GM18511 (cell line): ENCODE results near the gene TTC34.

Source experiments
- ATAC-seq: cut with Tn5 transposase; IDR thresholded peaks from one replicate; pipeline ENCODE4 v1.9.1; 2021; ENCODE audit warnings: mild to moderate bottlenecking, moderate library complexity; ENCODE audit not compliant: unreplicated experiment

TTC34 gene, protein sequence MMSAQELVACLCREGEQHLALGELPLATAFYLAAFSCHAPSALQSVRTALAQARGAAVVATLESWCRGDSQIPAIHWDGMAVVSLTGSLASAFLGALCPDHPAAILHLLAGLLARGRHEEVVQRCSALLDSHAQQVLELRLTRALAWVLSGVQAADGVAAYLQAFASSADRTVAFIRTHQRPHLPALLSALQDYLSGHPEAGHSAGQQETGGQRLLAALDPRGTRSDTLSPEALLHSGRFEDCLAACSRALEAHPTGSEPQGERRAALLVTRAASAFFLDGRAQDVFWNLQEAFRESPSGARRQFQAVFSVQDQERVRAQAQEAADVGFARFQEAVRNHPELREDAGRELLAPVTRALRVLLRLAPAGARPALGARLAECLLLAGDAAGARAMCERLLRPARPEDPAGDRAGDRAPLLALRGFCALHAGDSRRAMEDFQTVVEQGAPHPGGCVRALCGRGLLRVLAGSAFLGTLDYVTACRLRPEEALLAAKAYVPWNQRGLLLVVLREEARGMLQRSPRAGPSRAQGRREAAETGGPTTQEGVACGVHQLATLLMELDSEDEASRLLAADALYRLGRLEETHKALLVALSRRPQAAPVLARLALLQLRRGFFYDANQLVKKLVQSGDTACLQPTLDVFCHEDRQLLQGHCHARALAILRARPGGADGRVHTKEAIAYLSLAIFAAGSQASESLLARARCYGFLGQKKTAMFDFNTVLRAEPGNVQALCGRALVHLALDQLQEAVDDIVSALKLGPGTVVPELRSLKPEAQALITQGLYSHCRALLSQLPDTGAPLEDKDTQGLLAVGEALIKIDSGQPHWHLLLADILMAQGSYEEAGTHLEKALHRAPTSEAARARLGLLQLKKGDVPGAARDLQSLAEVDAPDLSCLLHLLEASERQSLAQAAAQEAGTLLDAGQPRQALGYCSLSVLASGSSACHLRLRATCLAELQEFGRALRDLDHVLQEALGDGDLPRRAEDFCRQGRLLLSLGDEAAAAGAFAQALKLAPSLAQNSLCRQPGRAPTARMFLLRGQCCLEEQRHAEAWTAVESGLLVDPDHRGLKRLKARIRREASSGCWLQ

DNA sequence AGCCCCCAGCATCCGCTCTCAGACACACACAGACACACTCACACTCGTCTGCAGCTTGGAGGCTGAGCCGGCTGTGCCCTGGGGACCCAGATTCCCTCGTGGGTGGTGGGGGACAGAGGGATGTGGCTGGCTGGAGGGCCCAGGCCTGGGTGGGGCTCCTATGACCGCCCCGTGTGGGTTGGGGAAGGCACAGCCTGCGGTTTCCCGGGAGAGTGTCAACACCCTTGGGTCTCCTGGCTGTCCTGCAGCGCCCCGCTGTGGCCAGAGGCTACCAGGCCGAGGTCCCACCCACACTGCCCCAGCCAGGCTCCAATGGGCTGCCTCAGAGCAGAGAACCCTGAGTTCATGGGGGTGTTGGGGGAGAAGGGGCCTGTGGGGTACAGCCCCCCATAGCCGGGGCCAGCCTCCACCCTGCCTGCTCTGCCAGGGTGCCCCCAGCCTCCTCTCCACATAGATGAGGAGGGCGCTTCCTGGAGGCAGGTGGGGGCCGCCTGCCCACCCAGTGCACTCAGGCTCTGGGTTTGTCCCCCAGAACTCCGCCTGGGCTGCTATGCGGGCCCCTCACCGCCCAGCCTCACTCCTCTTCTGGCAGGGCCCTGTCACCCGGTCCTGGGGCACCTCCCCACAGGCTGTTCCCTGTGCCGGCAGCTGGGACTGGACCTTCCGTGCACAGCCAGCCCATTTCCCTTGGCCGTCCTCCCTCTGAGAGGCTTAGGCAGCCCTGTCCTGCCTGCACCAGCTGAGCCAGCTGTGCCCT, at the start of gene TTC34:
TTC34 (minus strand) TSS at position 159 of the 757 bp plus-strand sequence. CDS start 866 bp downstream, outside the sequence.
- ATAC-seq = no peak

DNA sequence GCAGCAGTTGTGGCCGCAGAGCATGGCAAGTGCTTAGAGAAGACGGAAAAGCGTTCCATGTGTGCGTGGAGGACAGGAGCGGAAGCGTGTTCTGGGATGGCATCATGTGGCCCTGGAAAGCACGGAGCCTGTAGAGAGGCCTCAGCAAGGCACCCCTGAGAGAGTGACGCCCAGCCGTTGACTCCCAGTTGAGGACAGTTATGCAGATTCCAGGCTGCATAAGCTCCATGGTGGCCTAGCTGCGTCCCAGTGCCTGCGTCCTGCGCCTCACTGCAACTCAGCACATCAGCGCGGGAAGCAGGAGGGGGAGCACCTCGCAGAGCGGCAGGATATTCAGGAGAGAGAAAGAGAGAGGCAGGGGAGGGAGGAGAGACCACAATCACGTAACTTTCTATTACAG, 49.0 kb upstream of the TTC34 start:
- ATAC-seq = no peak

DNA sequence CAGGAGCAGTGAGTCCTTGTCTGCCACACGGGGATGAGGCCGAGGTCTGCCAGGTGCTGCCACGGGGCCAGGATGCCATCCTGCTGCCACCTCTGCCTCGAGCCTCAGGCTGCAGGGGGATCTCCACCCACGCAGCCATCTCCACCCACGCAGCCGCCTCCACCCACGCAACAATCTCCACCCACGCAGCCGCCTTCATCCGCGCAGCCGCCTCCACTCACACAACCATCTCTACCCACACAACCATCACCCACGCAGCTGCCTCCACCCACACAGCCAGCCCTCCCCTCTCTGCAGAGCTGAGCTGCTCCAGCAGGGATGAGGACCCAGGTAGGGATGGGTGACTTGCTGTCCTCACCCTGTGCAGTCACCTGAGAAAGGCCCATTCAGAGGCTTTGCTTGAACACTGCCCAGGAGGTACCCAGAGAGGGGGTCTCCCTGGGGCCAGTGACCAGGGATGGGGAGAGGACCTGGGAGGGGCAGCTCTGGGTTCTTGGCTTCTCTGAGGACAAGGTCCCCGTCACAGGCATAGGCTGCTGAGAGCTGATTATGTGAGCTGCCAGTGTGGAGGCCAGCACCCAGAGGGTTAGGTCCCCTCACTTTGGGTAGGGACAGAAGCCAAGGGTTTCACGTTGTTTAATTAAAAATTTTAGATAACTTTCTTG, 46.6 kb upstream of the TTC34 start:
- no peak for ATAC-seq

DNA sequence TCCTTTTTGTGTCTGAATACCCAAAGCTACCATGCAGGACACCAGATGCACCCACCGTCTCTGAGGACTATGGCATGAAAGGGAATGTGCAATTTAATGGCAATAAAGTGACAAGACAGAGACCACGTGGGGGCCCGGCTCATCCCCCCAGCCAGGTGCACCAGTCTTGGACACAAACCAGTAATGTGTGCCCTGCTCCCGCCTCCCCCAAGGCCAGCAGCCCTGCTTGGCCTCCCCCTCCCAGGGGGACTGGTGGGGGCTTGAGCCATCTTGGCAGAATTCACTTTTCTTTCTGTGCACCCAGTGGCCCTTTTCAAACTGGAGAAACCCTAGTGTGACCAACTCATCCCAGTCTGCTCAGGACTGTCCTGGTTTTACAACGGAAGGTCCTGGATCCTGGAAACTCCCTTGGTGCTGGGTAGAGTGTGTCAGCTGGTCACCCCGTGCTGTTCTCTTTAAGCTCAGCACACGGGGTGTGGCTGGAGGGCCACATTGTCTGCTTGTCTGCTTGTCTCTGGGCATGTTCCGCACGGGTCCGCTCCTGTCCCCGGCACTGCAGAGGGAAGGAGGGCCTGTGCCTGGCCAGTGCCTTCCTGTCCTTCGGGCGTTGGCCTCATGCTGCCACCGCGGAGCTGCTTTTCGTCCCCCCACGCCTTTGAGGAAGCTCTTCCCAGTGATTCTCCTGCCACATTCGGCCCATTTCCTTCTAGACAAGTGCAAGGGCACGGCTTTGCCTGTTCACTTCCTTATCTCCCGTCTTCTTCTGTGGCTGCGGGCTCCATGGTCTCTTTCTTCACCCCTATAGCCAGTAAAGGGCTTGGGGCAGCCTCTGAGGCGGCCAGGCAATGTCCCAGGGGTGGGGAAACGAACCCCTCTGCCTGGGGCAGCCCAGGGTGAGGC, 45.8 kb upstream of the TTC34 start:
- no peak for ATAC-seq

DNA sequence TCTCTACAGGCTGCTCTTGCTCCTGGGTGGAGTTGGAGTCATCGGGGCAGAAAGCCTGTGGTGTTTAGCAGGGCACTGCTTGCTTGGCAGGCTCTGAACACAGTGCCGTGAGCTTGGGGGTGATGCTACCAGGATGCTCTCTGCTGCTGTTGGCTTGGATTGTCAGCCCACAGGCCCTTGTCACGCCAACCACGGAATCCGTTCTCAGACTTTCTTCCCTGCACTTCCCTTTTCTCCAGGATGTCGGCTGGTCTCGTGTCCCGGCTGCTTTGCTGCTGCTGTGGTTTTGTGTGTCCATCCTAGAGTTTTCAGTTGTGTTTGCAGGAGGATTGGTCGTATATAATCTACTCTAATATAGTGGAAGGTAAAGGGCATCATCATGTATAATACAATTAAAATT, 44.4 kb upstream of the TTC34 start:
- no peak for ATAC-seq

DNA sequence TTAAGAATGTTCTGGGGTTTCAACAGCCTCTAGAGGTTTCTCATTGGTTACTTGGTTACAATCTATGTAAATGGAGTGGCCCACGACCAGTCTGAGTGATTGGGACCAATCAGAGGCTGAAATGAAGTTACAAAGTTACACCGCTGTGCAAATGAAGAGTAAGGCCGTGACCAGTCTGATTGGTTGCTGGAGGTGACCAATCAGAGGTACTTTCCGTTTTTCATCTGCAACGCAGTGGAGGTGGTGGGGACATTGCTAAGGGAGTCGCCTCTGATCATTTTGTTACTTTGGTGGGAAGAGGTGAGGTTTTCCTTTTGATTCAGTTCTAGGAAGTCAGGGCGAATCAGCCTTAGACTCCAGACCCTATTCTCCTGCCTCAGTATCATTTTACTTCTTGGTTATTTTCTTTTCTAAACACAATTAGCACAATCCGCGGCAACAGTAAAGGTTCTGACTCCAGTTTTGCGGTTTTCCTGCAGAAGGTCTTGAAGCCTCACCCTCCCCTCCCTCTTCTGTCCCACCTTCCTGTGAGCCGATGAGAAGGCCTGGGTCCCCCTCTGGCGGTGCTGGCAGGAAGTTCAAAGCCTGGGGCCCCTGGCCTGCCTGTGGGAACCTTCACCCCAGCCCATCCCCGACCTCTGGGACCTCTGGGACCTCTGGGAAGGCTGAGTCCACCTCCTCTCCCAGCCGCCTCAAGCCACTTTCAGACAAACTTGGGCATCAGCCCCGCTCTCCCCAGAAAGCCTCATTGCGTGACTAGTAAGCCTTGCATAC, 38.7 kb upstream of the TTC34 start:
- no peak for ATAC-seq

DNA sequence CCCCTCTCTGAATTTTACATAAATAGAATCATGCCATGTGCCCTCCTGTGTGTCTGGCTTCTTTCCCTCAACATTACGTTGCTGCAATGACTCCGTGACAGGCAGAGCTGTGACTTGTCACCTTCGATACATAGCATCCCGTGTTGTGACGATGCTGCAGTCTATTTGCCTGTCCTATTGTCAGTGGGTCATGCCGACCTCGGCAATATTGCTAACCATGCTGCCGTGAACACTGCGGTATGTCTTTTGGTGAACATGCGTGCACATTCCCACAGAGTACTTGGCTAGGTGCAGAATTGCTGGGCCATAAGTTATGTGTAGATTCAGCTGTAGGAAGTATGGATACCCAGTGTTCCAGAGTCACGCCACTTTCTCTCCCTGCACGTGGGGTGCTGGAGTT, 36.3 kb upstream of the TTC34 start:
- no peak for ATAC-seq

DNA sequence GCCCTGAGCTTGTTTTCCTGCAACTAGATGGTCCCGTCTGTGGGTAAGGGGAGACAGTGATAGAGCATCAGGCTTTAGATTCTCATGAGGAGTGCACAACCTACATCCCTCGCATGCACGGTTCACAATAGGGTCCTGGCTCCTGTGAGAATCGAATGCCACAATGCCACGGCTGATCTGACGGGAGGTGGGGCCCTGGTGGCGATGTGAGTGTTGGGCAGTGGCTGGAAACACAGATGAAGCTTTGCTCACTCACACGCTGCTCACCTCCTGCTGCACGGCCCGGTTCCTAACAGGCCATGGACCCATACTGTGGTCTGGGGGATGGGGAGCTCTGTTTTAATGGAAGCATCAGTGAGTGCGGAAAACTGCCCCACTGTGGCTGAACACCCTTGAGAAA, 35.8 kb upstream of the TTC34 start:
- ATAC-seq = no peak

DNA sequence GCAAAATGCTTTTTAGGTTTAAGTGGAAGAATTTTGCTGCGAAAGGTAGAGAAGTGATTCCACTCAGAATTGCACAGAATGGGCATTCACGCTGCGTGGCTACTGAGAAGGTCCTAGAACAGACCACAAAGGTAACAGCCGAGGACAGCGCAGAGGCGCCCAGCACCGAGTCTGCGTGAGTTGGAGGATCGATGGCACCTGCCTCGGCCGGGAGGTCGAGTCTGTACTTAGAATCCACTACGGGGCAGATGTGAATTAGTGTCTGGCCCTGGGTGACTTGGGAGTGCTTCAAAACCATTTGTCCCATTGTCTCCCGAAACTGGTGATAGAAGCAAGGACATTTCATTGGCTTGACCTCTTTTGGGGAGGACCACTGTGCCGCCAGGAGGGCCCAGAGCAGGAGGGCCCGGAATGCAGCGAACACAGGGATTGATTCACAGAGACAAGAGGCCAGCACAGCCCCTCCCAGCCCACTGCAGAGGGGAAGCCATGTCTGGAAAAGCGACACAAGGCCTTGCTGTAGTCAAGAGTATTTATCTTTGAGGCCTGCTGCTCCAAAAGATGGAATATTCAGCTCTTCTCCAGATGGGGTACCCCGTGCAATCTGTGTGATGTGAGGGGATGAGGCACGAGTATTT, 35.0 kb upstream of the TTC34 start:
- ATAC-seq = no peak

DNA sequence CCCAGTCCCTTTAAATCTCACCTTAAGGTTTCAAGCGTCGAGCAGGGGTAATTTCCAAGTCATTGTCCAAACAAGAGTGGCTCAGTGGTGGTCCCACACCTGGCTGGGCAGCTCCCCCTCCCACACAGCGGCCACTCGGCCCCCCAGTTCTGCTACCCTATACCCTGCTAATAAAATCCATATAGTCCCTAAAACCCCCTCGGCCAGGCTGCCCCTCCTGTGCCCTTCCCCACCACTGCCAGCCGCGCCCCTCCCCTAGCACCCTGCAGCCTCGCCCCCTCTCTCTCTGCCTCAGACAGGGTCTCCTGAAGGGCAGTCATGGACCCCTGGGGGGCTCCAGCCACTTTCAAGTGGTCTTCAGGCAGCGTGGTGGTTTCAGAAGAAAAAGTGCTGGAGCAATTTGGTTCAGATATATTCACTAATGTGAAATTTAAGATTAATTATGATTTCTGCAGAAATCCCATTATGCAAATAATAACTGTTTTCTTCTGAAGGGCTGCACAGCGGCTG, 34.2 kb upstream of the TTC34 start:
- no peak for ATAC-seq

DNA sequence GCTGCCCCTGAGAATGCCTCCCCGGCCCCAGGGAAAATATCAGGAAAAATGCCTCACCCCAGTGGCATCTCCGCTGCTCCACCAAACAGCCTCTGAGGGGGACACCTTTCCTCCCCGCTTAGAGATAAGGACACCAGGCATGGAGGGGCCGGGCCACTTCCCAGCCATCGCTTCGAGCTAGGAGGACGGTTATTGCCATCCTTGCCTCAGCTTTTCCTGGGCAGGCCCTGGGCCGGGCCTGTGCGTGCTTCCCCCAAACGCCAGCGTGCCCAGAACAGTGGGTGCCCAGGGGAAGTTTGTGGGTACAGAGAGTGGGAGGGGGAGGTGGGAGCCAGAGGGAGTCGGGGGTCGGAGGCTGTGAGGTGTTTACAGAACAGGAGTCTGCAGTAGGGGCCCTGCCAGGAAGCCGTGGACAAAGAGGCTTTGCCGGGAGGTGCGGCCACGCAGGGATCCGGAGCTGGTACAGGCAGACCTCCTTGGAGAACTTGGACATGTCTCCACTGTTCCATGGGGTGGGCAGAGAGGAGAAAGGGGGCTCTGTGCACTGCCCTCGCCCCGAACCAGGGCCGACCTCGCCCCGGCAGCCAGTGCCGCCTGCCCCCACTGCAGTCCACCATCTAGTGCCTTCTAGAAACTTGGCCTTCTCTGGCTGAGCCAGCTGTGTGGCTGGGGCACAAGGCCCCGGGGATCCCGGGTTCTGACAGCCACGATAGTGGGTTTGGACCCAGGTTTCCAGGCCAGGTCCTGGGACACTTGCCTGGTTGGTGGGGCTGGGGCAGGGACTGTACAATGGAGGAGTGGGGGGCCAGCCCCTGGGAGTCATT, 33.5 kb upstream of the TTC34 start:
- no peak for ATAC-seq

DNA sequence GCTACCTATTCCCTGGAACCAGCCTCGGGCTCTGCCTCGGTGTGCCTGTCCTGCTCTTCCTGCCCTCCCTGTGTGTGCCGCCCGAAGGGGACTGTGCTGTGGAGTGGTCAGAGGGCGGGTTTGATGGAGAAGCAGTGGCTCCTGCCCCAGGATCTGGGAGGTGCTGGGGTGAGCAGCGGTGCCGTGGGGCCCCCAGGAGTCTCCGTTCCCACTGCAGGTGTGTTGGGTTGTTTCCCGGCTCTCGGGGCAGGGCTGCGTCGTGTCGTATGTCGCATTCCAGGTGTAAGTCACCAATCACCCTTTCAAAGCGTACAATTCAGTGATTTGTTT, 32.6 kb upstream of the TTC34 start:
- ATAC-seq = no peak

DNA sequence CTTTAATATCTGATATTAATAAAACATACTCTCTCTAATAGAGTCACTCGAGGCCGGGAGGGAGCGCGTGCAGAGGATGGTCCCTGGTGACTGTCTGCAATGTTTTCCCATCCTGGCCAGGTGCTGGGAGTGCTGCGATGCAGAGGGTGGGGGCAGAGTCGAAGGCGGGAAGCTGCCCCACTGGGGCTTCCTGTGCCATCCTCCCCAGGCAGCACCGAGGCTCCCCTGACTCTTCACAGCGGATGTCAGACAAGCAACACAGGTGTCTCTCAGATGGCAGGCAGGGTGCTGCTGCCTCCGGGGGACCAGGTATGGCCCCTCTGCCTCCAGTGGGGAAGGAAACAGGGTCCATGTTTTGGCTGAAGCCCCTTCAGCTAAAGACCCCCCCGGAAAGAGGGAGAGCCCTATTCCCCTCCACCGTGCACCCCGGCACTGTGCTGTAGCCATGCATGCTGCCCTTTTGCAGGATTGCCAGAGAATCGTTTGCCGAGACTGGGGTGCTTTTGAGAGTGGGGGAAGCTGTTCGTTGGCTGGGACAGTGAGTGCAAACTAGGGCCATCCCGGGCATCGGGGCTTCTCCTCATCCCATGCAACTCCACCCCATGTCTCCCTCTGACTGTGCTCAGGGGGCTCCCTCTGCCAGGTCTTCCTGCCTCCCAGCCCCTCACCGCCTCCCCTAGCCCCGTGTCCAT, 32.1 kb upstream of the TTC34 start:
- no peak for ATAC-seq

DNA sequence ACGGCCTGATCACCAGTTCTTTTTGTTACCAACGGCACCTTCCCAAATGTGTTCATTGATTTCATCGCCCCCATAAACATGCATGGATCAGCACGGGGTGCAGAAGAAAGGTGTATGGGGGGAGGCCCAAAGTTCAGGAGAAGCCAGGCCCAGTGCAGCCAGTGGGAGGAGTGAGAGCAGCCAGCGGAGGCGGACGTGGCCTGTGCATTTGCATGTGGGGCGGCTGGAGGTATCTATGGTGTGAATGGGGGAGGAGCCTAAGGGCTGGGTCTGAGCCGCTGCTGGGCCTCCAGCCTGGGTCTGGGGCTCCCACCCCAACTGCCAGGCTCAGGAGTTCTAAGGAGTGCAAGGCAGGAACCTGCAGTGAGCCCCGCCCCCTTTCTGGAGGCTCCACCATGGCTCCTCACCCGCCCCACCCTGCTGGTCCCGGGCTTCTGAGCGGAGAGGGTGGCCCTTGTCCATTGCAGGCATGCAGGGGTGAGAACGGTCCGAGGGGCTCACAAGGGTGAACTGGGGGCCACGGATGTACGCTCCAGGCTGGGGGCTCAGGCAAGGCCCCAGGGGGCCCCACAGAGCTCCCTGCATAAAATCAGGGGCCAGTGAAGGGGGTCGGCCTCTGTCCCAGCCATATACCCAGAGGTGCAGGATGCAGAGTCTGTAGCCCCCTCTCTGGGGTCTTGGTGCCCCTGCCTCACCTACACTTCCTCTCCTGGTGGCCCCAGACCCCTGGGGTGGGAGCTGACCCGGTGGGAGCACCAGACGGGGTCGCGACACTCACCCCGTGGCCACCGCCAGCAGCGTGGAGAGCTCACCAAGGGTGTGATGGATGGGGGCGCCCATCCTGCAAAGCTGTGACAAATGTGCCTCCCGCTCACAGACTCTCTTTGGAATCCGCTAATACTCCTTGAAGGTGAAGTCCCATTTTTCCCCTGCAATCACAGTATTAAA, 31.3 kb upstream of the TTC34 start:
- no peak for ATAC-seq

DNA sequence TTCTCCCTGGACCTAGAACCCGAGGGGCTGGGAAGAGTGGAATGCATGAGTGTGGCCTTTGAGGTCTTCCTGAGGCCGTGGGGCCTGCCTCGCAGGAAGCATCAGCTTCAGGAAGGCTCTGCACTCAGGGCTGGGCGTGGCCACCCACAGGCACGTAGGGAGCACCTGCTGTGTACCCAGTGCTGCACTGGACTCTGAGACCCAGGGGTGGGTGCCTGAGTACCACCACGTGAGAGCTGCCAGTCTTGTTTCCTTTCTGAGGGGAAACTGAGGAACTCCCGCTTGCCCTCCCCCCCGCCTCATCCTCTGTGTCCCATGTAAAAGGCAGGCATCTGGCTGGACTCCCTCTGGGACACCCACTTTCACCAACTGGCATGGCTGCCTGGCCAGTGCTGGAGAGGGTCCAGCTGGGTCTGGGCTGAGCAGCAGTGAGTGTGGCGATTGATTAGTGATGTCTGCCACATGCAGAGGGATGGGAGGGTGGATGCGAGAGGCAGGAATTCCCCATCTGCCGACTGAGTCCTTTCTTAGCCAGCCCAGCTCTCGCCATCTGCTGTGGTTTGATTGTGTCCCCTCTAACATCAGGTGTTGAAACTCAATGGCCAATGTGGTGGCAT, 30.2 kb upstream of the TTC34 start:
- no peak for ATAC-seq
